SKM-1 (cell line): ENCODE results near the gene BSPRY.
A peak's percentile ranks its signal among the peaks of the same experiment; 100 is the strongest.
"Not testable (repeated sequence)": the region's sequence is repeated elsewhere in the genome, so short reads cannot be mapped to it uniquely, and the experiment has no call there.

Source experiments
- DNase-seq: peaks from one replicate; lab custom pipeline; 2025; ENCODE audit not compliant: unreplicated experiment; lab: John Stamatoyannopoulos, UW

BSPRY gene

DNA sequence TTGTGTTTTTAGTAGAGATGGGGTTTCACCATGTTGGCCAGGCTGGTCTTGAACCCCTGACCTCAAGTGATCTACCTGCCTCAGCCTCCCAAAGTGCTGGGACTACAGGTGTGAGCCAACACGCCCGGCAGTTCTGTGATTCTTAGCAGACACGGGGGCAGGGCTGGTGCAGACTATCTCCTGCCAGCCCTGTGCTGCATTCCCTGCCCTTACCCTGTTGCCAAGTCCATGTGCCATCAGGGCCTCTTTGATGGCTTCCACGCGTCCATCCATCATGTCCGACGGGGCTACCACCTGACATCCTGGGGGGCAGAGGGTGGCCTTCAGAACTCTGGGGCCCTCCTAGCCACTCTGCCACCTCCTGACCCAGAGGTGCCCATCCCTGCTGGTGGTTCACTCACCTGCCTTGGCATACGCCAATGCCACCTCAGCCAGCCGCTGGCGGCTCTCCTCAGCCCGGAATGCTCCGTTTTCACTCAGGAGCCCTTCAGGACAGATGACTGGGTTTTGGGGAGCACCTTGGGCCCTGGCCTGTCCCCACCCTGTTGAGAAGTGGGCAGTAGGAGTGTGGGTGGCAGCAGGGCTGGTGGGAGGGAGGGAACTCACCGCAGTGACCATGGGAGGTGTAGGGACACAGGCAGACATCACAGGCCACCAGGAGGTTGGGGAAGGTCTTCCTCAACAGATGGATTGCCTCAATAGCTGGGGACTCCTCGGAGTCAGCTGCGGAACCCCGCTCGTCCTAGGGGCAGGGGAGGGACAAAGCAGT is 41.0 kb downstream of the BSPRY start:
- DNase-seq: no peak

DNA sequence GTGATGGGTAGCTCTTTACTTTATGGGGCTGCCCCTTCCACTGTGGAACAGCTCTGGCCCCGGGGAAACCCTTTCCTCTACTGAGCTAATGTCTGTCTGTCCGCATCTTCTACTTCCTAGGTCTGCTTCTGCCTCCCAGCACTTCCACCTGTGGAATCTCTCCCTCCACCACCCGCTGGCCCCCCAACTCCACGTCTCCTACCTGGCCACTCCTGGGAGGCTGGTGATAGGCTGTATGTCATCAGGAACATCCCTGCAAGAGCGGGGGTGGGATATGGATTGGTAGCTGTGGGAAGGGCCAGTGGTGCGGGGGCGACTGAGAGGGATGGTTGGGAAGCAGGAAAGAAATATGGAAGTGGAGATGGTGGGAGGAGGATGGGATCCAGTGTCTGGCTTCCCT is 42.6 kb downstream of the BSPRY start:
- DNase-seq: no peak

DNA sequence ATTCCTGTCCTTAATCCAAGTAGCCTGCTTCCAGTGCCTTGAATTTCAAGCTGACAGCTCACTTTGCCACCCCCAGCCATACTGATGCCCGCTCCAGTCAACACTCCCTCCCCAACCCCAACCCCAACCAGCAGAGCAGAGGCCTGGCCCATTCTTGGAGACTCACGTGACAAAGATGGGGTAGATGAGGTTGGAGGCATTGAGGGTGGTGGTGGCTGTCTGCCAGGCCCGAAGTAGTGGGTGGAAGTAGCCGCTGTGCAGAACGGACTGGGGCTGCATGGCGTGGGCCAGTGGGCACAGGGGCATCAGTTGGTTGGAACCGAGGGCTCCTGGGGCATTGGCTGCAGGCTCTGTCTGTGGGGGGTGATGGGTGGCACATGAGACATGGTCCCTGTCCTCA is 43.9 kb downstream of the BSPRY start:
- no peak for DNase-seq

DNA sequence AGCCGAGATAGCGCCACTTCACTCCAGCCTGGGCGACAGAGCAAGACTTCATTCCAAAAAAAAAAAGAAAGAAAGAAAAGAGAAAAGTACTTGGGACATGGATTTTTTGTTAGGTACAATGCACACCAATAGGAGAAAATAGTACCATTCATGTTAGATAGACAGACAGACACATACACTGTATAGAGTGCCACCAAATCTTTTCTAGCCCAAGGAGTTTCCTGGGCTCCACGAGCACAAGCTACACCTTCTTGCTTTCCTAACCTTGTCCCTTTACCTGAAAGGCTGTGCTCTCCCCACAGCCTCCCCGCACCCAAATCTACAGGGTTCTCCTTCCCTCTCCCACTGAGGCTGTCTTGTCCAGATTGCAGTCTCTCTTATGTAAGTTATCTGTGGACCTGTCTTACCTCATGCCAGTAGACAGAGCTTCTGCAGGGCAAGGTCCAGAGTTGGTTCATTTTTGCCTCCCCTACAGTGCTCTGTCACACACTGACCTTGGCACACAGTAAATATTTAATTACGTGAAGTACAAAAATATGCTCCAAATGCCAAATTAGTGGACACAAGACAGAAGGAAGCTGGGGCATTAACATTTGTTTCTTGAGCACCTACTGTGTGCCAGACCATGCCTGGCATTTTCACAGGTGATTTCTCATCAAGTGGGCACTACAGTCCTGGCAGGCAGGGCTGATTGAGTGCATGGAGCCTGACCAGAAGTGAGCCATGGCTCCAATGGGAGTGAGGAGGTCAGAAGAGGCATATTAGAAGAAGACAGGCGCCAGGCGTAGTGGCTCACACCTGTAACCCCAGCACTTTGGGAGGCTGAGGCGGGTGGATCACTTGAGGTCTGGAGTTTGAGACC is 45.9 kb downstream of the BSPRY start:
- no peak for DNase-seq

DNA sequence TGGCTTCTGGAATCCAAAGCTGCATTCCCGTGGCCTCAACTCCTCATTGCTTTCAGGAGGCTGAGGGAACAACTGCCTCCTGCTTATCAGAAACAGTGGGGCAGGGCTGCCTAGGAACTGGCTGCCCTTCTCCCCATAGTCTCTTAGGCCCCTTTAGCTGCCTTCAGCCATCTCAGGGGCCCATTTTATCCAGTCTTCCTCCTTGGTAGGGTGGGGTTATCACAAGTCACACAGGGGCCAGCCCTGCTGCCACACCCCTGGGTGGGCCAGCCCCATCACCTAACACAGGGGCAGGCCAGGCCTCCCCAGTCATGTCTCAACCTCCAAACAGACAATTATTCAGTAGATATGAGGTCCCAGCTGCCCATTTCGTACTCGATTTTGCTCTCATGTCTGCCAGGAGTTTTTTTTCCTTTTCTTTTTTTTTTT is 47.9 kb downstream of the BSPRY start:
- DNase-seq: no peak

DNA sequence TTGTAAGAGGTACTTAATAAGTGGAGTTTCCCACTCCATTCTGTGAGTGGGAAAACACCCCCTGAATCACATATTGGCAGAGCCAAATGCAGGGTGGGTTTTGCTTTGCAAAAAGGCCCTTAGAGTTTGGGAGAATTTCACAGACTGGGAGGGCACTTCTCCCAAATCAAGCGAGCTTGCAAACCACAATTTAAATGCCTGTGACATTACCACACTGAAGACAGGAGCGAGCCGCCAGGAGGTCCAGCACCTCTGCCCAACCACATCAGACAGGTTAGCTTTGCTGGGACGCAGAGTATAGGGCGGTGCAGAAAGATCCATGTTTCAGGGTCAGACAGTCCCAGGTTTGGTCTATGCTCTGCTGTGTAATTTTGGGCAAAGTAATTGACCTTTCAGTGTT is 49.5 kb downstream of the BSPRY start:
- DNase-seq: no peak

DNA sequence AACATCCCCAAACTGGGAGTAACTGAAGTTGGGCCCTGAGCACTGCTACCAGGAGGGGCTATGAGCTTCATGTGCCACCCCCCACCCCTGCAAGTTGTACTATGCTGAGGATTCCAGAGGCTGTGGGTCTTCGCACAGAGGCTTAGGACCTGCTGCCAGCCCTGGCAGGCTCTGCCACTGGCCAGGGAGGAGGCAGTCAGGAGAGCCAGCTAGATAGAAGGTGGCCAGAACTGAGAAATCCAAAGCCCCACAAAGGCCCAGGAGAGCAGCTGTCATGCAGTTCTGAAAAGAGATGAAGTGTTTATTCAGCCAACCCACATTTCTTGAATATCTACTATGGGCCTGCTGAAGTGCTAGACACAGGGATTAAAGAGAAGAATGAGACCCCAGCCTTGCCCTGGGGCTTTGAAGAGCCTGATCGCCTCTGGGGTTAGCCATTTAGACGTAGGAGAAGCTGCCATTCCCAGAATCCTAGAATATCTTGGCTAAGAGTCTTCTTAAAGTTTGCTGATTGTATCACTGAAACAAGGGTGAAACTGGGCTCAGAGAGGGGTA is 50.4 kb downstream of the BSPRY start:
- DNase-seq: no peak

DNA sequence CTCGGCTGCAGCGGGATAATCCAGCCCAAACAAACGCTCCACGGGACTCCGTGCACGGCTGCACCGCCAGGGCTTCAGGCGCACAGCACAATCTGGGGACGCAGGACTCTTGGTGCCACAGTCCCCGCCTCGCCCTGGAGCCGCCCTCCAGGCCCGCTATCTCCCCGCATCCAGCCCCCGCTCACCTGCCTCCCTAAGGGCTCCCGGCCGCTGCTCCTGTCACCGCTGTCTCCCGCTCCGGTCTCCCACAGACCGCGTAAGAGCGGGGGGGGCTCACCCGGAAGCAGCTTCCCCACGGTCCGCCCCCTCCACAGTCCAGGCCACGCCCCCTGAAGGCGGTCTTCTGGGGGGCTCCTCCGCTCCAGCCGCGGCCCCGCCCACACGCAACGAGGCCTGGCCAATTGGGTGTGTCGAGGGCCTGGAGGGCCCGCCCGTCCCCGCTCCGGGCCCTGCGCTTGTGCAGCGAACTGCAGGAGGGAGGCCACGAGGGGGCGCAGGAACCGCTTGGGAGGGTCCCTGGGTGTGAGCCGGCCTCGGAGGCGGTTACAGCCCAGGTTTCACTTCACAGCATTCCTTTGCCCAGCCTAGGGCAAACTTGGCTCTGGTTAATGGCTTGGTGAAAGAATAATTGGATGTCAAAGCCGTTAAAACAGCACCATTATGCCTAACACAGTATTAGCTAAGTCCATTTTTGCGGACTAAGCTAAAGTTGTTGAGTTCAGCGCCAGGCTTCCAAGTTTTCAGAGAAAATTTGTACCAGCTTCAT is 51.9 kb downstream of the BSPRY start, which contains the start of gene ALAD:
ALAD (minus strand) TSS at position 258 of the 766 bp plus-strand sequence. CDS start 7,725 bp downstream, outside the sequence.
- peak; percentile 76 for DNase-seq

DNA sequence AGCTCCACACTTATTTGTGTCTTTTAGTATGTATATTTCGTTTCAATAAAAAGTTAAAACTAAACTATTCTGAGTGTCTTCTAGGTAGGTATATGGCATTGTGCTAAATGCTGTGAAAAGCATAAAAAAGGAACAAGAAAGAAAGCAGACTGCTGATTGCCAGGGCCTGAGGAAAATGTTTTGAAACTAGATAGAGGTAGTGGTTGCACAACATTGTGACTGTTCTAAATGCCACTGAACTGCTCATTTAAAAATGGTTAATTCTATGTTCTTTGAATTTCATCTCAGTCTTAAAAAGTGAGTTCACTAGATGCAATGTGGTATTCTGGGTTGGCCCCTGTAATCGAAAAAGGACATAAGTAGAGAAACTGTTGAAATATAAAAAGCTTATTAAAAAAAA is 54.3 kb downstream of the BSPRY start:
- DNase-seq: peak; percentile 65

DNA sequence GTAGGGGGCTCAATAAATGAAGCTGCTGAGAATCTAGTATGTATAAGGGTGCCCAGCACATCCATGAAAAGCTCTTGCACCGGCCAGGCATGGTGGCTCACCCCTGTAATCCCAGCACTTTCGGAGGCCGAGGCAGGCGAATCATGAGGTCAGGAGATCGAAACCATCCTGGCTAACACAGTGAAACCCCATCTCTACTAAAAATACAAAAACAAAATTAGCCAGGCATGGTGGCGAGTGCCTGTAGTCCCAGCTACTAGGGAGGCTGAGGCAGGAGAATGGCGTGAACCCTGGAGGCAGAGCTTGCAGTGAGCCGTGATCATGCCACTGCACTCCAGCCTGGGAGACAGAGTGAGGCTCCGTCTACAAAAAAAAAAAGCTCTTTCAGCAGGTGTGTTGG is 57.0 kb downstream of the BSPRY start:
- DNase-seq: not testable (repeated sequence)

DNA sequence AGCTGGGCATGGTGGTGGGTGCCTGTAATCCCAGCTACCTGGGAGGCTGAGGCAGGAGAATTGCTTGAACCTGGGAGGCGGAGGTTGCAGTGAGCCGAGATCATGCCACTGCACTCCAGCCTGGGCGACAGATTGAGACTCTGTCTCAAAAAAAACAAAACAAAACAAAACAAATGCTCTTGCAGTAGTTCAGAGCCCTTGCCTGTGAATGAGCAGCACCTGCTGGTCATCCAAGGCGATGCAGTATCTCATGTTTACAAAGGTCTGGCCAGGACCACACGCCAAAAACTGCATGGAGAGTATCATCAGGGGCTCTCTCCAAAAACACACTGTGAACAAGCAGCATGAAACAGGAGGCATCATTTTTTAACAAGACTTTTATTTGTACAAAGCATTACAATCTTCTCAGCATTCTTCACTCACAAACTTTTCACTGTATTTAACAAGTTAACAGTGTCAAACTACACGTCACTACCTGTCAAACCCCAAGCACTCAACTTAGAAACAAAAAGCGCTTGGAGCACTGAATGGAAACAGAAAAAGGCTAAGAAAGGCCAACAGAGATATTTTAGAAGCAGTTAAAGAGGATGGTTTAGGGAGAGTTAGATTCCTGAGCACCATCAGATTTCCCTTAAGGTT is 57.7 kb downstream of the BSPRY start:
- not testable (repeated sequence) for DNase-seq

DNA sequence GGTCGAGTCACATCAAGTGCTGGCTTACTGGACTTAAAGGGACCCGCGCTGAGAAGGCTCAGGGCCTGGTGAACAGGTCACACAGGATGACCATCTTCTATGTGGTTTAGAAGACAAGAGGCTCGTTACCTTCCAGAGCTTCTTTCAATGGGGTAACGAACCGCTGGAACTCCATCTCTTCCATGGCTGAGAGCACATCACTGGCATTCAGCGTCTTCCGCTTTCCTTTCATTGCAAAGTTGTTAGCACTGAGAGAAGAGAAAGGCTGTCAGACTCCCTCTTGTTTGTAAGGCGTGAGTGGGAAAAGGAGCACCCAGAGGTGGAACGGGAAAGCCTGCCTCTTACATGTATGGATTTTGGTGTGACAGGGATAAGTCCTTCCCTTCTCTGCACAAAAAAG is 60.1 kb downstream of the BSPRY start:
- DNase-seq: no peak

DNA sequence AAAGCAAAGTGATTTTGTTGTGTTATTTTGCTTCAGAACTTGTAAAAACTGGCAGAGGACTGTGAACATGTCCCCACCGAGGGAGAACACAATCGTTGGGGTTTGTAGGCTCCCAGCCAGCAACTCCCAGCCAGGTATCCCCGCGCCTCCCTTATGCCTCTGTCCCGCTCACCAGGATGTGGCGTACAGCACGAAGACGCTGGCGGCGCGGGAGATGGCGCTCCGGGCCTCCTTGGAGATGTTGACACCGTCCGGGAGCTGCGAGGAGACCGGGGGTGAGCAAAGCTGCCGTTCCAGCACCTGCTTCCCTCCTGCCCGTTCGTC is 60.5 kb downstream of the BSPRY start:
- no peak for DNase-seq

DNA sequence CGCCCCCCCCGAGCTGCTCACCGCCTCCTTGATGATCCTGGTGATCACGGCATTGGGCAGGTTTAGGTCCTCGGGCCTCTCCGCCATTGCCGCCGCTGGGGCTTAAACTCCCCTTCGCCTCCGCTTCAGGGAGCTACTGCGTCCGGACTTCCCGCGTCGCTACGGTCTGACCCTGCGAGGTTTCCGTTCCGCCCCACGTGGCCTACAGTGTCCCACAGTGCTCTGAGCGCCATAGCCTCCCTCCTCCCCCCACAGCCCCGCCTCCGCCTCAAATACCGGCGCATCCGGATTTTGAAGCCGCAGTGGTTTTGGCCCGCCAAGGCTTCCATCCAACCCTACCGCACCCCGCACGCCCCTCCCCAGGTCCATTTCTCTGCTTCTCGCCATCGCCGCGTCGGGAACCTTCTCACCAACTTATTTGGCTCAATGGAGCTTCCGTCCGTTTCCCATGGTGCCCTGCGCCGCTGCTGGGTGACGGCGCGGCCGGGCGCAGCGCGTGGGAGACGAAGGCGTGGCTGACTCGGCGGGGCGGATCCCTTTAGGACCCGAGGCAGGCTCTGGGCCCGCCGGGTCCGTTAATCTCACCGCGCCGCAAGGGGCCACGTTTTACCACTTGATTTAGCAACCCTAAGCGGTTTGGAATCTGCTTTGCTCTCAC is 61.0 kb downstream of the BSPRY start, which contains the start of the genes C9orf43 and POLE3:
C9orf43 (plus strand) TSS at position 541 of the 658 bp plus-strand sequence. CDS start 2,747 bp downstream, outside the sequence.
POLE3 (minus strand) TSS at position 469 of the 658 bp plus-strand sequence; CDS start at position 87, 382 bp downstream.
- peak; percentile 64 for DNase-seq

DNA sequence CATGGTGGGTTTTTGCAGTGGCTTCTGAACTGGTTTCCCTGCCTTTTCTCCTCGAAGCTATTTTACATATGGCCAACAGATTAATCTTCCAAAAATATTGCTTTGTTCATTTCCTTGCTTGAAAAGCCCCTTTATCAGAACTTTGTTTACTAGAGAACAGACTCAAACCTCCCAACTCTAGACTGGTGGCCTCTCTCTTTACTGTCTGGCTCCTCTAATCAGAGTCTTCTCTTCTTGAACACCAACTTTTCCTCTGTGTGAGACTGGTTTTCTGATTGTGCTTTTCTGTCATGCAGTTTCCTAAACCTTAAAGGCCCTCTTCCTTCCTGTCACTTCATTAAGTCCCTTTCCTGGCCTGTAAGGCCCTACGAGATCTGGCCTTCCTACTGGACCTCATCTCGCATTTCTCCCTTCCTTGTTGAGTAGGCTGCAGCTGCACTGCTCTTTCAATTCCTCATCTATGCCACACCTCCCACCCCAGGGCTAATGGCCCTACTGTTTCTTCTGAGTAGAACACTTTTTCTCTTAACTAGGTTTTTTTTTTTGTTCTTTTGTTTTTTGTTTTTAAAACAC is 66.9 kb downstream of the BSPRY start:
- no peak for DNase-seq

DNA sequence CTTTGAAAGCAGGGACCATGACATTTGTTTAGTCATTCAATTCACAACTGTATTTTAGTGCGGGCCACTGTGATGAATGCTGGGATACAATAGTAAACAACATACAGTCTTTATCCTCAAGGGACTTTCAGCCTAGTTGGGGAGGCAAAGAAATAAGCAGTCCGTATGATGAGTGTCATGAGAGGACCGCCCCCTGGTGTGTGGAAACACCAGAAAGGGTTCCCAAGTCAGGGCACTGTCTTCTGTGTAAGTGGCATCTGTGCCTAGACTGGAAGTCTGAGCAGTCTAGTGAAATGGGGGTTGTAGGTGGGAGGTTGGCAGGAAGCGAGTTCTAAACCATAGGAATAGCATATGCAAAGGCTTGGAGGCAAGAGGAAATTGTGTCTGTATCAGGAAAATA is 68.0 kb downstream of the BSPRY start:
- DNase-seq: no peak
